ENCODE measurements around the gene BSDC1. TPM values are rescaled to one million over a fixed set of nuclear protein-coding genes. Genes with fewer than 3 reads are reported as not detected.

Gene BSDC1
- total and polyA plus RNA-seq, 8 donors = 35.9 to 56.9 (median 43.4) TPM

GRCh38 chr1:32367912-32368635 is 26.2 kb downstream of the BSDC1 start:
- H3K27me3 ChIP-seq = no peaks in the 10 kb centered on the region
- no peak overlapping the region for H3K4me3 ChIP-seq
- 94 to 95% methylated on average over 7 of the region's 7 CpGs for WGBS, 2 donors
- H3K4me1 ChIP-seq = no peaks in the 10 kb centered on the region
- ATAC-seq (no peak), DNase-seq (no peak), FAIRE-seq (no peak)
- H3K27ac ChIP-seq = no peak overlapping the region
- intact Hi-C loops (cut with DNase I) = no loop called here
- peaks cover 4 to 38% (median 20%) of the 10 kb centered on the region in 3 donors for H3K36me3 ChIP-seq
- H3K9me3 ChIP-seq = no peaks in the 10 kb centered on the region
- TF ChIP-seq CTCF (IDR thresholded peaks at IDR 0.05) = no peak

GRCh38 chr1:32365445-32365844 is 28.8 kb downstream of the BSDC1 start:
- 88 to 91% methylated on average over 6 of the region's 6 CpGs for WGBS, 2 donors
- intact Hi-C loops (cut with DNase I) = no loop called here
- Histone ChIP-seq H3K27ac (no peak overlapping the region), H3K9me3 (no peaks in the 10 kb centered on the region), H3K4me3 (no peak overlapping the region), H3K27me3 (no peaks in the 10 kb centered on the region), H3K4me1 (peaks cover 0 to 6% (median 4%) of the 10 kb centered on the region in 3 donors), H3K36me3 (peaks cover 4 to 32% (median 16%) of the 10 kb centered on the region in 3 donors)
- TF ChIP-seq CTCF (IDR thresholded peaks at IDR 0.05) = no peak
- DNase-seq (no peak), ATAC-seq (no peak), FAIRE-seq (no peak)

- no peak for ATAC-seq
- intact Hi-C loops (cut with DNase I) = no loop called here
- H3K9me3 ChIP-seq = no peaks in the 10 kb centered on the region
- H3K27ac ChIP-seq = no peak overlapping the region
- TF ChIP-seq CTCF (IDR thresholded peaks at IDR 0.05) = no peak
- H3K4me3 ChIP-seq = no peak overlapping the region
- H3K4me1 ChIP-seq = peaks cover 0 to 6% (median 4%) of the 10 kb centered on the region in 3 donors
- DNase-seq = peak in 1 of 6 donors; percentile 12
- 86 to 92% methylated on average over 5 of the region's 5 CpGs for WGBS, 2 donors
- no peak for FAIRE-seq
- peaks cover 4 to 32% (median 13%) of the 10 kb centered on the region in 3 donors for H3K36me3 ChIP-seq
- no peaks in the 10 kb centered on the region for H3K27me3 ChIP-seq
Measured at GRCh38 chr1:32364836-32365235, 29.4 kb downstream of the BSDC1 start.

DNA sequence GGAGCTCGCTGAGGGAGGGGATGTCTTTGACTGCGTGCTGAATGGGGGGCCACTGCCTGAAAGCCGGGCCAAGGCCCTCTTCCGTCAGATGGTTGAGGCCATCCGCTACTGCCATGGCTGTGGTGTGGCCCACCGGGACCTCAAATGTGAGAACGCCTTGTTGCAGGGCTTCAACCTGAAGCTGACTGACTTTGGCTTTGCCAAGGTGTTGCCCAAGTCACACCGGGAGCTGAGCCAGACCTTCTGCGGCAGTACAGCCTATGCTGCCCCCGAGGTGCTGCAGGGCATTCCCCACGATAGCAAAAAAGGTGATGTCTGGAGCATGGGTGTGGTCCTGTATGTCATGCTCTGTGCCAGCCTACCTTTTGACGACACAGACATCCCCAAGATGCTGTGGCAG is 30.5 kb downstream of the BSDC1 start:
- H3K4me1 ChIP-seq = peaks cover 0 to 6% (median 4%) of the 10 kb centered on the region in 3 donors
- peaks cover 4 to 29% (median 12%) of the 10 kb centered on the region in 3 donors for H3K36me3 ChIP-seq
- ATAC-seq = no peak
- no peak overlapping the region for H3K27ac ChIP-seq
- FAIRE-seq = no peak
- intact Hi-C loops (cut with DNase I) = no loop called here
- peak in 1 of 6 donors; percentile 41 for DNase-seq
- no peak for TF ChIP-seq CTCF (IDR thresholded peaks at IDR 0.05)
- no peaks in the 10 kb centered on the region for H3K9me3 ChIP-seq
- no peak overlapping the region for H3K4me3 ChIP-seq
- WGBS, 2 donors = 90 to 92% methylated on average over 12 of the region's 12 CpGs
- no peaks in the 10 kb centered on the region for H3K27me3 ChIP-seq

All from pancreas (tissue), 10 donors.